Activated naive CD8-positive, alpha-beta T cell treated with anti-CD3 and anti-CD28 coated beads, Interleukin-2, amount 10 ng/mL, durations not matched to agents 7 days and 5 days (primary cell): ENCODE results near the gene PDLIM7. TPM values are rescaled to one million over a fixed set of nuclear protein-coding genes. Genes with fewer than 3 reads are reported as not detected.
A peak's percentile ranks its signal among the peaks of the same experiment; 100 is the strongest.

Source experiments
- ATAC-seq: fragments of 150-1000 bp; cut with Tn5 transposase; one replicate; pipeline ENCODE4 v1.10.0; 2021; ENCODE audit warnings: low read depth, moderate library complexity
- POLR2A ChIA-PET: fragments of 350-600 bp; sonication (Branson Sonifier 250); formaldehyde crosslinking; loops from one replicate; lab custom pipeline; 2021; ENCODE audit warnings: antibody characterized with exemption; lab: Charles Lee
- DNase-seq: peaks from one replicate; pipeline ENCODE4 v3.0.0; 2021
- H3K27ac Mint-ChIP-seq: one replicate; pipeline ENCODE4 v1.8.0; 2022; ENCODE audit warnings: mild to moderate bottlenecking, mixed read lengths
- H3K27me3 Mint-ChIP-seq: one replicate; pipeline ENCODE4 v1.8.0; 2022; ENCODE audit warnings: mild to moderate bottlenecking, moderate library complexity, mixed read lengths
- H3K36me3 Mint-ChIP-seq: one replicate; pipeline ENCODE4 v1.8.0; 2021; ENCODE audit warnings: mild to moderate bottlenecking, mixed read lengths
- H3K4me1 Mint-ChIP-seq: one replicate; pipeline ENCODE4 v1.8.0; 2021; ENCODE audit warnings: mixed read lengths
- H3K4me3 Mint-ChIP-seq: one replicate; pipeline ENCODE4 v1.8.0; 2022; ENCODE audit warnings: mild to moderate bottlenecking, moderate library complexity, mixed read lengths
- H3K9me3 Mint-ChIP-seq: one replicate; pipeline ENCODE4 v1.8.0; 2021; ENCODE audit warnings: mixed read lengths
- total RNA-seq, 2 experiments: library from RNA; stranded (reverse); gene quantifications; one replicate each; pipeline ENCODE4 v1.2.3, GENCODE V29; 2021

PDLIM7 gene
- total RNA-seq, 2 experiments from 2014 or later, result 51.6 to 60.6 TPM

- H3K36me3 Mint-ChIP-seq, result peaks cover 28% of the 10 kb centered on the region
- H3K27me3 Mint-ChIP-seq, result no peaks in the 10 kb centered on the region
- H3K4me3 Mint-ChIP-seq, result no peak overlapping the region
- H3K4me1 Mint-ChIP-seq, result peaks cover 35% of the 10 kb centered on the region
- no peaks in the 10 kb centered on the region for H3K9me3 Mint-ChIP-seq
- ATAC-seq (no peak), DNase-seq (no peak)
- POLR2A ChIA-PET, result interaction anchor here (0.6 to 1.2 kb wide), 3 partner anchors 21 to 204 kb away, joined by 3 to 4 read pairs (median 3); no protein-coding TSS in a partner anchor
- H3K27ac Mint-ChIP-seq, result peak overlapping the region; percentile 45
Measured at GRCh38 chr5:177519463-177520235, 22.2 kb upstream of the PDLIM7 start.

GRCh38 chr5:177516601-177517568 is 19.5 kb upstream of the PDLIM7 start, which contains the start of gene DDX41:
Gene DDX41 (minus strand): TSS chr5:177516961. CDS start chr5:177516945, 16 bp downstream.
- no peaks in the 10 kb centered on the region for H3K27me3 Mint-ChIP-seq
- peaks cover 41% of the 10 kb centered on the region for H3K4me1 Mint-ChIP-seq
- no peaks in the 10 kb centered on the region for H3K9me3 Mint-ChIP-seq
- peak within 1 kb of the TSS; percentile 90 for H3K27ac Mint-ChIP-seq
- peak within 1 kb of the TSS; percentile 99 for H3K4me3 Mint-ChIP-seq
- ATAC-seq (peak; percentile 91), DNase-seq (peak; percentile 97)
- H3K36me3 Mint-ChIP-seq, result peaks cover 40% of the 10 kb centered on the region
- POLR2A ChIA-PET, result interaction anchor here (1.3 to 2.8 kb wide), 4 partner anchors 20 to 75 kb away, joined by 3 to 13 read pairs (median 4); partner anchors contain the start of genes PDLIM7 and TMED9

GRCh38 chr5:177515580-177515979 is 18.2 kb upstream of the PDLIM7 start:
- ATAC-seq (no peak), DNase-seq (no peak)
- Mint-ChIP-seq H3K9me3 (no peaks in the 10 kb centered on the region), H3K36me3 (peaks cover 44% of the 10 kb centered on the region), H3K4me3 (peak overlapping the region; percentile 99), H3K27me3 (no peaks in the 10 kb centered on the region), H3K27ac (peak overlapping the region; percentile 64), H3K4me1 (peaks cover 33% of the 10 kb centered on the region)
- POLR2A ChIA-PET, result interaction anchor here (0.6 to 2.8 kb wide), 5 partner anchors 19 to 136 kb away, joined by 3 to 13 read pairs (median 4); partner anchors contain the start of genes PDLIM7 and TMED9

GRCh38 chr5:177514541-177514940 is 17.1 kb upstream of the PDLIM7 start:
- H3K36me3 Mint-ChIP-seq, result peaks cover 40% of the 10 kb centered on the region
- POLR2A ChIA-PET, result interaction anchor here (0.9 kb wide), 1 partner anchor 124 kb away, joined by 3 read pairs; no protein-coding TSS in a partner anchor
- H3K27ac Mint-ChIP-seq, result peak overlapping the region; percentile 58
- H3K27me3 Mint-ChIP-seq, result no peaks in the 10 kb centered on the region
- no peak overlapping the region for H3K4me3 Mint-ChIP-seq
- no peak for DNase-seq
- no peaks in the 10 kb centered on the region for H3K9me3 Mint-ChIP-seq
- H3K4me1 Mint-ChIP-seq, result peaks cover 33% of the 10 kb centered on the region
- no peak for ATAC-seq

GRCh38 chr5:177513500-177513899 is 16.1 kb upstream of the PDLIM7 start:
- POLR2A ChIA-PET, result no interaction called here
- Mint-ChIP-seq H3K4me3 (peak overlapping the region; percentile 47), H3K4me1 (peaks cover 30% of the 10 kb centered on the region), H3K36me3 (peaks cover 40% of the 10 kb centered on the region), H3K9me3 (no peaks in the 10 kb centered on the region), H3K27me3 (no peaks in the 10 kb centered on the region), H3K27ac (no peak overlapping the region)
- no peak for DNase-seq
- no peak for ATAC-seq

- no peaks in the 10 kb centered on the region for H3K27me3 Mint-ChIP-seq
- peaks cover 30% of the 10 kb centered on the region for H3K4me1 Mint-ChIP-seq
- no peaks in the 10 kb centered on the region for H3K9me3 Mint-ChIP-seq
- H3K4me3 Mint-ChIP-seq, result no peak overlapping the region
- H3K27ac Mint-ChIP-seq, result no peak overlapping the region
- no peak for ATAC-seq
- H3K36me3 Mint-ChIP-seq, result peaks cover 41% of the 10 kb centered on the region
- no peak for DNase-seq
- POLR2A ChIA-PET, result no interaction called here
Measured at GRCh38 chr5:177512736-177513380, 15.5 kb upstream of the PDLIM7 start.

GRCh38 chr5:177511796-177512675 is 14.6 kb upstream of the PDLIM7 start:
- no peak overlapping the region for H3K4me3 Mint-ChIP-seq
- DNase-seq (no peak), ATAC-seq (no peak)
- no peaks in the 10 kb centered on the region for H3K9me3 Mint-ChIP-seq
- POLR2A ChIA-PET, result no interaction called here
- peaks cover 41% of the 10 kb centered on the region for H3K36me3 Mint-ChIP-seq
- H3K27ac Mint-ChIP-seq, result no peak overlapping the region
- H3K4me1 Mint-ChIP-seq, result peaks cover 28% of the 10 kb centered on the region
- H3K27me3 Mint-ChIP-seq, result no peaks in the 10 kb centered on the region

GRCh38 chr5:177511181-177511580 is 13.8 kb upstream of the PDLIM7 start:
- Mint-ChIP-seq H3K4me3 (no peak overlapping the region), H3K9me3 (no peaks in the 10 kb centered on the region), H3K36me3 (peaks cover 38% of the 10 kb centered on the region), H3K27me3 (no peaks in the 10 kb centered on the region), H3K4me1 (peaks cover 24% of the 10 kb centered on the region), H3K27ac (no peak overlapping the region)
- POLR2A ChIA-PET, result no interaction called here
- ATAC-seq (no peak), DNase-seq (no peak)

GRCh38 chr5:177510567-177511053 is 13.2 kb upstream of the PDLIM7 start:
- Mint-ChIP-seq H3K27ac (no peak overlapping the region), H3K36me3 (peaks cover 32% of the 10 kb centered on the region), H3K4me3 (no peak overlapping the region), H3K4me1 (peaks cover 19% of the 10 kb centered on the region), H3K27me3 (no peaks in the 10 kb centered on the region), H3K9me3 (no peaks in the 10 kb centered on the region)
- POLR2A ChIA-PET, result no interaction called here
- DNase-seq (no peak), ATAC-seq (no peak)

- H3K9me3 Mint-ChIP-seq, result no peaks in the 10 kb centered on the region
- H3K36me3 Mint-ChIP-seq, result peaks cover 27% of the 10 kb centered on the region
- H3K27ac Mint-ChIP-seq, result peak overlapping the region; percentile 48
- ATAC-seq (no peak), DNase-seq (no peak)
- POLR2A ChIA-PET, result interaction anchor here (0.5 kb wide), 1 partner anchor 163 kb away, joined by 3 read pairs; no protein-coding TSS in a partner anchor
- H3K27me3 Mint-ChIP-seq, result no peaks in the 10 kb centered on the region
- no peak overlapping the region for H3K4me3 Mint-ChIP-seq
- peaks cover 16% of the 10 kb centered on the region for H3K4me1 Mint-ChIP-seq
Measured at GRCh38 chr5:177509991-177510566, 12.7 kb upstream of the PDLIM7 start.

GRCh38 chr5:177509381-177509951 is 12.1 kb upstream of the PDLIM7 start, which contains the start of gene DOK3:
Gene DOK3 (minus strand): TSS chr5:177509826. CDS start chr5:177509540, 286 bp downstream.
- DNase-seq (no peak), ATAC-seq (no peak)
- Mint-ChIP-seq H3K4me3 (no peak within 1 kb of the TSS), H3K4me1 (peaks cover 13% of the 10 kb centered on the region), H3K27me3 (no peaks in the 10 kb centered on the region), H3K36me3 (peaks cover 26% of the 10 kb centered on the region), H3K27ac (peak within 1 kb of the TSS; percentile 56), H3K9me3 (no peaks in the 10 kb centered on the region)
- POLR2A ChIA-PET, result interaction anchor here (0.5 to 1.2 kb wide), 2 partner anchors 125 to 163 kb away, joined by 3 read pairs; partner anchors contain the start of gene SLC34A1
